Lung microvascular endothelial cell (primary cell): ENCODE data around the gene DDX41. TPM values are rescaled to one million over a fixed set of nuclear protein-coding genes. Genes with fewer than 3 reads are reported as not detected.
"Not testable (repeated sequence)": the region's sequence is repeated elsewhere in the genome, so short reads cannot be mapped to it uniquely, and the experiment has no call there.

Experiments
- DNase-seq, 2 donors: peaks; one replicate each; pipeline versions ENCODE4 v3.0.0 to v3.0.0-alpha.2; 2010; ENCODE audit warnings: low read depth in 2 of 2
- total RNA-seq: library from RNA; depleted of rRNA; stranded (reverse); fragments of >200 nt; gene quantifications from 2 replicates; pipeline ENCODE4 v1.2.1, GENCODE V29; 2014

DDX41 gene
- total RNA-seq = 62.1 and 64.5 TPM in 2 replicates

GRCh38 chr5:177516601-177517568 is at the start of gene DDX41:
Gene DDX41, minus strand, starts transcription at chr5:177516961. Its CDS starts 16 bp downstream, at chr5:177516945.
- DNase-seq = peak; percentile 99

- DNase-seq = no peak
Observed at GRCh38 chr5:177565046-177565445, 48.3 kb upstream of the DDX41 start.

GRCh38 chr5:177559446-177559941 is 42.7 kb upstream of the DDX41 start:
- not testable (repeated sequence) for DNase-seq

- no peak for DNase-seq
Observed at GRCh38 chr5:177557796-177558195, 41.0 kb upstream of the DDX41 start.

- no peak for DNase-seq
Observed at GRCh38 chr5:177557041-177557647, 40.4 kb upstream of the DDX41 start.

- DNase-seq = no peak
Observed at GRCh38 chr5:177555665-177556064, 38.9 kb upstream of the DDX41 start.

GRCh38 chr5:177555228-177555627 is 38.5 kb upstream of the DDX41 start:
- DNase-seq = no peak

GRCh38 chr5:177554474-177555111 is 37.8 kb upstream of the DDX41 start, which contains the start of gene FAM193B:
Gene FAM193B, minus strand, starts transcription at chr5:177554563. Its CDS starts 105 bp downstream, at chr5:177554458.
- peak; percentile 90 to 92 for DNase-seq

- peak; percentile 22 to 30 for DNase-seq
Observed at GRCh38 chr5:177553671-177554429, 37.1 kb upstream of the DDX41 start.

- peak in 1 of 2 donors; percentile 37 for DNase-seq
Observed at GRCh38 chr5:177552839-177553455, 36.2 kb upstream of the DDX41 start.

GRCh38 chr5:177550122-177550521 is 33.4 kb upstream of the DDX41 start:
- DNase-seq = no peak

GRCh38 chr5:177548495-177548894 is 31.7 kb upstream of the DDX41 start:
- no peak for DNase-seq

GRCh38 chr5:177547736-177548135 is 31.0 kb upstream of the DDX41 start:
- no peak for DNase-seq

GRCh38 chr5:177546258-177546741 is 29.5 kb upstream of the DDX41 start:
- DNase-seq = peak; percentile 72 to 91

GRCh38 chr5:177545487-177546257 is 28.9 kb upstream of the DDX41 start:
- no peak for DNase-seq

GRCh38 chr5:177542816-177543465 is 26.2 kb upstream of the DDX41 start:
- DNase-seq = no peak

GRCh38 chr5:177540438-177540837 is 23.7 kb upstream of the DDX41 start:
- no peak for DNase-seq

GRCh38 chr5:177539411-177539810 is 22.6 kb upstream of the DDX41 start:
- DNase-seq = no peak

- DNase-seq = no peak
Observed at GRCh38 chr5:177538876-177539275, 22.1 kb upstream of the DDX41 start.
